GM06990 (cell line): ENCODE results near the gene ZNF516.
A peak's percentile ranks its signal among the peaks of the same experiment; 100 is the strongest.

ENCODE experiments used
- DNase-seq: peaks from one replicate; pipeline ENCODE4 v3.0.0-alpha.2; 2011; ENCODE audit not compliant: insufficient read length; ENCODE audit errors: extremely low read depth
- H3K27me3 ChIP-seq: replicated peaks from 2 replicates; pipeline ENCODE4 v1.6.0; 2011; ENCODE audit warnings: low read length; ENCODE audit not compliant: control insufficient read depth, insufficient read depth
- H3K36me3 ChIP-seq: 2 replicates; pipeline ENCODE4 v1.5.1; 2011; ENCODE audit warnings: low read length; ENCODE audit not compliant: control insufficient read depth, insufficient read depth
- H3K4me3 ChIP-seq: replicated peaks from 2 replicates; pipeline ENCODE4 v1.5.1; 2011; ENCODE audit warnings: low read depth, mild to moderate bottlenecking, control low read depth, low read length
- CTCF ChIP-seq: IDR thresholded peaks from 2 replicates; pipeline ENCODE4 v1.5.1; 2011; ENCODE audit warnings: low read length, control low read depth, mild to moderate bottlenecking, inconsistent platforms; ENCODE audit not compliant: insufficient read depth, poor library complexity, severe bottlenecking

The ZNF516 gene

GRCh38 chr18:76353046-76353445 lies 142.0 kb downstream of the ZNF516 start:
- Histone ChIP-seq H3K27me3 (no peaks in the 10 kb centered on the region), H3K4me3 (no peak overlapping the region), H3K36me3 (no peaks in the 10 kb centered on the region; the same call in 1 of the 2 replicates)
- TF ChIP-seq CTCF, result no peak
- no peak for DNase-seq

GRCh38 chr18:76351961-76352581 lies 143.0 kb downstream of the ZNF516 start:
- no peak for TF ChIP-seq CTCF
- no peak for DNase-seq
- H3K4me3 ChIP-seq, result no peak overlapping the region
- no peaks in the 10 kb centered on the region for H3K27me3 ChIP-seq
- no peaks in the 10 kb centered on the region; the same call in 1 of the 2 replicates for H3K36me3 ChIP-seq

- H3K4me3 ChIP-seq, result no peak overlapping the region
- H3K27me3 ChIP-seq, result no peaks in the 10 kb centered on the region
- DNase-seq, result no peak
- TF ChIP-seq CTCF, result no peak
- H3K36me3 ChIP-seq, result no peaks in the 10 kb centered on the region
Observed at GRCh38 chr18:76350134-76351025, 144.7 kb downstream of the ZNF516 start.

- peak; percentile 29 for DNase-seq
- peak; percentile 85 for TF ChIP-seq CTCF
- Histone ChIP-seq H3K36me3 (no peaks in the 10 kb centered on the region), H3K4me3 (no peak overlapping the region), H3K27me3 (no peaks in the 10 kb centered on the region)
Observed at GRCh38 chr18:76349067-76349715, 145.9 kb downstream of the ZNF516 start.

GRCh38 chr18:76348267-76349066 lies 146.6 kb downstream of the ZNF516 start:
- no peak for TF ChIP-seq CTCF
- no peak for DNase-seq
- Histone ChIP-seq H3K4me3 (no peak overlapping the region), H3K27me3 (no peaks in the 10 kb centered on the region), H3K36me3 (no peaks in the 10 kb centered on the region)
